ENCODE results near the gene PADI4.
"Not testable (repeated sequence)": the region's sequence is repeated elsewhere in the genome, so short reads cannot be mapped to it uniquely, and the experiment has no call there.

The PADI4 gene

DNA sequence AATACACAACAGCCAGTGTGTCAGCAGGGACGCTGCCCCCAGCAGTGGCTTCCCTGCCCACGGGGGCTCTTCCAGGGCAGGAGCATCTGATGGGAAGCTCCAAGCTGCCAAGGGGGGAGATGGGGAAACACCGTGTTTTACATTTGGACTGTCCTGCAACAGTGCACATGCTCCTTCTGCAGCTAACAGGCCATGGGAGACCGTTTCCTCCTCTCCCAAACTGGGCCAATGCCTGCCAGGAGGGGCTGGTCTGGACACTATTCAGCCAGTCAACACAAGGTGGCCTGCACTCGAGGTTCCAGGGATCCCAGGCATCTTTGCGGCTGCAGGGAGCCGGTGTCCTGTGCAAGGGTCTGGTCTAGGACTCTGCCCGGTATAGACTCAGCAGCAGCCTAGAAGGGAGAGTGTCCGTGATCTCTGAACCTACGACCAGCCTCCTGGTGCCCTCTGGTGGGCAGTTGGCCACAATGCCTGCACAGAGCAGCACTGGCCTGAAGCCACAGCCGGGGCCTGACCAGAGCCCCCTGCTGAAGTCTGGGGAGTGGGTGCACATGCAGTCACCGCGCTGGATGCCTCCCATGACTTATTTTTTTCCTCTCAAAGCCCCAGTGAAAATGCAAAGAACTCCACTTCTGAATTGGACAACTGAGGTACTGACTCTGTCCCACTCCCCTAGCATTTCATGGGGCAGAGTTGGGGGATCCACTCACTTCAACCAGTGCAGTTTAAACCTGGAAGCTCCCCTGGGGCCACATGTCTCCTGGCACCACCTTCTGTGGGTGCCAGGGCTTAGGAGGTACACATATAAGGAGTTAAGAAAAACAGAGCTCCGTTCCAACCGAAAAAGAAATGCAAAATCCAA lies 98.1 kb downstream of the PADI4 start:
- TF ChIP-seq CTCF (IDR thresholded peaks at IDR 0.05; ENCODE audit: insufficient read depth, low read depth, low read length, missing control alignments): peak; percentile 80
- H3K4me3 ChIP-seq (ENCODE audit: low read depth, low read length): no peak overlapping the region
- DNase-seq (ENCODE audit: low read depth): peak; percentile 61

GRCh38 chr1:17406760-17407475 lies 98.9 kb downstream of the PADI4 start:
- H3K4me3 ChIP-seq (ENCODE audit: low read depth, low read length); DNase-seq (ENCODE audit: low read depth): not testable (repeated sequence)

DNA sequence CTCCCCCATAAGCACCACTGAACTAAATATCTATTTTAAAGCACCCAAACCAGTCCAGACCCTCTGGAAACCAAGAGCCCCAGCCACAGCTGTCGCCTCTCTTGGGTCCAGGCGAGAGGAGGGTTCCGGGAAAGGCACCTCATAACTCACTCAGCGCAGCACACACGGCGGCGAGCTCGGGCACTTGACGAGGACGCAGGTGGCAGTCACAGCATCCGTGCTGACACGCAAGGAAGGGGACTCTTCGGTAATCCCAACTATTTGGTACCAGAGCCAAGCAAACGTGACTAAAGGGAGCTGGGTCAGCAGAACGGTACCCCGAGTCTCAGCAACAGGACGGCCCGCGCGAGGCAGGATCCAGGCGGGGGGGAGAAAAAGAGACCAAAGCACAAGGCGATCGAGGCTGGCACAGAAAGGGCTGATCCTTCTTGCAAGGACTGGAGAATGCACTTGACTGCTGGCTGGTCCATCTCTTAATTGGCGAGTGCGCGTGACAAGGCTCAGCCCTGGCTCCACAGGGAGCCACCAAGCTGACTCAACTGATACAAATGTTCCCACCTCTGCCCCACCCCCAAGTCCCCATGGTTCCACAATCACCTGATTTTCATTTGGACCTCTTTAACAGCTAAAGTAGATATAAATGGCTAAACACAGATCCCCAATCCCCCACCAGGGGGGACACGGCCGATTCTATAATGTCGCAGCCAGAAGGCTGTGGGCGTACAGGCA lies 100.0 kb downstream of the PADI4 start:
- not testable (repeated sequence) for DNase-seq (ENCODE audit: low read depth); H3K4me3 ChIP-seq (ENCODE audit: low read depth, low read length)

DNA sequence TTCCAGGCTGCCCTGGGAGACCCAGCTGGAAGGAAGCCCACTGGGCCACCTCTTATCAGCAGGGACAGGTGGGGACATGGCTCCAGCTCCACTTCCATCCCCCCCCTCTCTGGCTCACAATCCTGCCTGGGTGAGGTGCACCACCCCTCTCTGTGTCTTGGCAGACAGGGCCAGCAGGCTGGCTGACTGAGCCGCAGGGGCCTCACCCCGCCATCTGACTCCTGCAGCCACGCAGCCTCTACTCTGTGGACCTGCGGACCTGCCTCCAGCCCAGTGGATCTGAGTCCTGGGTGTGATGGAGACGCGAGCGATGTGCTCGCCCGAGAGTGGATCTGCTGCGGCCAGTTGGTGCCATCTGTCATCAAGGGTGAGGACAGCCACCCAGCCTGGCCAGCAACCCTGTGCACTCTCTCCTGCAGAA lies 101.4 kb downstream of the PADI4 start:
- H3K4me3 ChIP-seq (ENCODE audit: low read depth, low read length): no peak overlapping the region
- DNase-seq (ENCODE audit: low read depth): no peak
- TF ChIP-seq CTCF (IDR thresholded peaks at IDR 0.05; ENCODE audit: insufficient read depth, low read depth, low read length, missing control alignments): no peak

GRCh38 chr1:17412093-17412870 lies 104.3 kb downstream of the PADI4 start:
- no peak overlapping the region for H3K4me3 ChIP-seq (ENCODE audit: low read depth, low read length)
- TF ChIP-seq CTCF (IDR thresholded peaks at IDR 0.05; ENCODE audit: insufficient read depth, low read depth, low read length, missing control alignments): no peak
- DNase-seq (ENCODE audit: low read depth): no peak
